Adipose tissue (tissue), 3 donors: Measurements from ENCODE around the gene EXOC1. TPM values are rescaled to one million over a fixed set of nuclear protein-coding genes. Genes with fewer than 3 reads are reported as not detected.
"Not testable (repeated sequence)": the region's sequence is repeated elsewhere in the genome, so short reads cannot be mapped to it uniquely, and the experiment has no call there.

Experiments used
- H3K27ac ChIP-seq: one replicate; pipeline ENCODE4 v1.5.1; 2013; ENCODE audit warnings: low read depth, low read length
- WGBS, 3 donors: extraction: QIAGEN DNeasy Blood & Tissue Kit; methylation state at CpG; one replicate each; pipeline ENCODE4 v1.1.7; 2013; 5-methylcytosine and 5-hydroxymethylcytosine counted together
- polyA plus RNA-seq, 3 donors: library from polyadenylated mRNA; stranded (reverse); fragments of 200-250 nt; gene quantifications; one replicate each; pipeline ENCODE4 v1.2.3, GENCODE V29; 2013
- donor health status: healthy with polysubstance abuse.
- donor health status: Bipolar disorder and iron deficiency.
- donor health status: healthy.

Gene EXOC1
- polyA plus RNA-seq, 3 donors = 7.4 to 21.4 (median 14.4) TPM

DNA sequence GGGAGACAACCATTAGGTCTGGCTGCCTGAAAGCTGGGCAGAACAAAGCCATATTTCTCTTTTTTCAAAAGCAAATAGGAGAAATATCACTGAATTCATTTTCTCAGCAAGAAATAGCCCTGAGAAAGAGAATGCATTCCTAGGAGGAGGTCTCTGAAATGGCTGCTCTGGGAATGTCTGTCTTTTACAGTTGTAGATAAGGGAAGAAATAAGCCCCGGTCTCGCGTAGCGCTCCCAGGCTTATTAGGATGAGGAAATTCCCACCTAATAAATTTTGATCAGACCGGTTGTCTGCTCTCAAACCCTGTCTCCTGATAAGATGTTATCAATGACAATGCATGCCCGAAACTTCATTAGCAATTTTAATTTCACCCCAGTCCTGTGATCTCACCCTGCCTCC lies 82.5 kb downstream of the EXOC1 start:
- not testable (repeated sequence) for H3K27ac ChIP-seq
- 94 to 97% (median 97%) methylated on average over 5 to 6 of the region's 6 CpGs for WGBS, 3 donors

DNA sequence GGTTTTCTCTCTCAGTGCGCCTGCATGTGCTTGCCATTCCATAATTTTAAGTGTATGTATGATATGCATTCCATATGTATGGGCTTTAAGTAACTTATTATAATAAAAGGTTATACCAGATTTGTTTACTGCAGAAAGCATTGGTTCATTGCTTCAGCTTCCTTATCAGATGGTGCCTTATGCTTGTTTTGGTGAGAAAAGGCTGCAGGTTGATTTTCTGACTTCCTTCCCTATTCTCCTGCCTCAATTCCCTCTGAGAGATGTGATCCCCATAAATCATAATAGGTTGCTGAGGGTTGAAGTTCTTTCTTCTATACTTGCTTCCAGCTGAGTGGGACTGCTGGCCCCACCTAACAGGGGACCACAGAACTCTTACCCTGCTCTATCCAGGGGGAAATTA lies 85.0 kb downstream of the EXOC1 start:
- 93 to 100% (median 95%) methylated on average over 1 of the region's 1 CpG for WGBS, 3 donors
- no peak overlapping the region for H3K27ac ChIP-seq

DNA sequence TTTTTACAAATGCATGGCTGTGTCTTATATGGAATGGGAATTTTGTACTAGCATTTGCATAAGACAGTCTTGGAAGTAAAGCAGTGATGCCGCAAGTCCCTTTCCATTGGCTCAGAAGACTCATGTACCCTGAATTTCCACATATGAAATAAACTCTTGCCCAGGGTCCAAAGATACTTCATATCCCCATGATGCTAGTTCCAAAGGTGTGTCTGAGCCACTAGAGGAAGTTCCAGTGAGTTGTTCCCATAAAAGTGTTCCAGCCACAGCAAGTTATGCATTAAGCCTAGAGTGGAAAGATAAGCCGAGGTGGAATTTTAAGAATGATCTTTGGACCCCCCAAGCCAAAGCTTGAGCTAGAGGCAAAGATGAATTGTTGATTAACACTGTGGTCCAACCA lies 86.0 kb downstream of the EXOC1 start:
- H3K27ac ChIP-seq = no peak overlapping the region
- WGBS, 3 donors = 71 to 96% (median 92%) methylated on average over 2 of the region's 2 CpGs

DNA sequence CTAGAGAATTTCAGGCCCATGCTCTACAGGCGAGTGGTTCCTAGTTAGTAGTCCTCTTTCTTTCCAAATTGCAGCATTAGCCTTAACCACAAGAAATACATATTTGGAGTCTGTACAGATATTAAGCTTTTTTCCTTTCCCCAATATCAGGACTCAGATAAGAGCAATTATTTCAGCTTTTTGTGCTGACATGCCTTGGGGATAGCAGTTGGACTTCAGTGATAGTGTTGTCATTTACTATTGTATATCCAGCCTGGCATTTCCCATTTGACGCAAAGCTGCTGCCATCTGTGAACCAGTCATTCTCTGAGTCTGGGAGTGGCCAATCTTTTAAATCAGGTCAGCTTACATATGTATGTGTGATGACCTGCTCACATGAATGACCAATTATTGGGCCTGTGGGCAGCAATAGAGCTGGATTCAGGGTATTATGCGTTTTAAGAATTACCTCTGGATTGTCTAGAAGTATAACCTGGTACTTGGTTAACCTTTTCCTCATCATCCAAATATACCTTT lies 88.5 kb downstream of the EXOC1 start:
- WGBS, 3 donors = 84 to 97% (median 92%) methylated on average over 3 of the region's 3 CpGs
- no peak overlapping the region for H3K27ac ChIP-seq

DNA sequence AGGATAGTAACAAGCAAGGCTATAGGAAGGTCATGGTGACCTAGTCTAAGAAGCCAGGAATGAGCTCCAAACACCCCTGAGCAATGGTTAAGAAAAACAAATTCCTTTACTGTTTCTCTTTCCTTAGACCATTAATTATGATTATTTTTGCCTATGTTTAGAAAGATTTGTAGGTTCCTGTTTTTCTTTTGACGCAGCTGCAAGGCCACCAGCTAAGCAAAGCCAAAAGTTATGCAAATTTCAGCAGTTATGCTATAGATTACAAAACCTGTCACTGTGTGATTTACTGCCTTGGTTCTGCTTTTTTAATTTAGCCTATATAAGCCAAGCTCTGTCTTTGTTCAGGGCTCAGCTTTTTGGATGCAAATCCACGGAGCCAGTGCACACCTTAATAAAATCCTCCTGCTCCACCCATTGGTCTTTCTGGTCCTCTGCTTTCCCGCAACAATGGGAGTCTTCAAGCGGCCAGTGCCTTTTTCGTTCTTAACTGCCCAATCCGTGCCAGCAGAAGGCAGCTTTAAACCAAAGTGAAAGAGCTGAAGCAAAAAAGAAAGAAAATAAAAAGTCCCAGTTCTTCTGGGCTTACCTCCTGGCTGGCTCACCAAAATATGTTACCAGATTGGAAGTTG lies 93.9 kb downstream of the EXOC1 start:
- 22 to 47% (median 28%) methylated on average over 6 of the region's 6 CpGs for WGBS, 3 donors
- no peak overlapping the region for H3K27ac ChIP-seq

DNA sequence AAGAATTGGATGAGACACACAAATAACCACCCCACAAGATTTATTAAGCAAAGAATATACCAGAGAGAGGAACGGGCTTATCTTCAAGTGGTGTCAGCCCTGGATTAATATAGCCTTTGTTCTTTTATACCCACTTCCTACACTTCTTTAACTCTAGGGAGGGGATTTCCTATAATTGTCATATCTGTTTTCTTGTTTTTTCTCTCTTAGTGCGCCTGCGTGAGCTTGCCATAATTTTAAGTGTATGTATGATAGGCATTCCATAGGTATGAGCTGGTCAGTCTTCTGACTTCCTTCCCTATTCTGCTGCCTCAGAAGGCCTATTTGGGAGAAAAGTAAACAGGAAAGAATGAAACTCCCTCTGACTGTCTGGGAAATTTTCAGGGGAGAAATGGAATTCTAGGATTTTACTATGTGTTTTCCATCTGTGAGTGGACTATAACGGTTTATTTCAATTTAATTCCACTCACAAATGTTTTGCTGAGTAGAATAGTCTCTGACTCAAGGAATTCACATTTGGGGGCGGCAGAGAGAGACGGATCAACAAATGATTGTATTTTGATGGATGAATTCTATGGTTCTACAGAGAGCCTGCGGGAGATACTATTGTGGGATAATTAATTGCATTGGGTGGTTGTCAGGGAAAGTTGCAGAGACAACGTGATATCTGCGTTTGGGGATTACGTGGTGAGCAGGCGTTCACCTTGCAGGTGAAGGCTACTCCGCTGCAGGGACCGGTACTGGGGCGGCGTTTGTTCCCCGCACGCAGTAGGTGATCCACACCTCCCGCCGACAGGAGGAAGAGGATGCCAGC lies 94.7 kb downstream of the EXOC1 start:
- peak overlapping the region; percentile 83 for H3K27ac ChIP-seq
- WGBS, 3 donors = 2 to 5% (median 2%) methylated on average over 19 of the region's 19 CpGs

DNA sequence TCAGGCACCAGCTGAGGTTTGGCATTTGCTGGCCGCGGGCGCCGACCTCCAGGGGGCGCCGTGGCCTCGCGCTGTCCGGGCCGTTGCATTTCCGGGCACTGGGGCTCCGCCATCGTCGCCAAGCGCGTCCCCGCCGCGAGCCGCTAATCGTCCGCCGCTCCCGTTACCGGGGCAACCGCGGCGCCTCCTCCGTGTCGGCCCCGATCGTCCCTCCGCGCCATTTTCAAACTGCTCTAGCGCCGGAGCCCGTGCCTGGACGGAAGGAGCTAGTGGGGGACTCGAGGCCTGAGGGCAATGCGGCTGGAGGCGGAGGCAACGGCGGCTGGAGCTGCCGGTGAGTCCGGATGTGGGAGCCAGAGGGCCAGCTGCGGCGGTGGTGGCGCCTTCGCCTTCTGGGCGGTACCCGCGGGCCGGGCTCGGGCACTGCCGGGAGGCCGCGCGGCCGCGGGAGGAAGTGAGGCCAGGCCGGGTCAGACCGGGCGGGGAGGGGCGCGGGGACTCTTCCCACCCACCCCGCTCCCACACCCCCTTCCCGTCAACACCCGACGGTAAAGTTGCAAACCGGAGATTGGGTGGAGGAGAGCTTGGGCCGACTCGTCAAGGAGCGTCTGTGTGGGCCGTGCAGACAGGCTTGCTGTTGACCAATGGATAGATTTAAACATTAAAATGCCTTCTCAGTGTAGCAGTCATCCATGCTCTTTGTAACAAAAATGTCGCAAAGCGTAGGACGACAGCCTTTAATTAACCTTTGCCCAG lies 95.5 kb downstream of the EXOC1 start, which contains the start of gene CEP135:
Gene CEP135 (plus strand): TSS at position 220 of the 756 bp plus-strand sequence. CDS start 3,186 bp downstream, outside the sequence.
- 0 to 1% (median 0%) methylated on average over 68 to 77 of the region's 77 CpGs for WGBS, 3 donors

DNA sequence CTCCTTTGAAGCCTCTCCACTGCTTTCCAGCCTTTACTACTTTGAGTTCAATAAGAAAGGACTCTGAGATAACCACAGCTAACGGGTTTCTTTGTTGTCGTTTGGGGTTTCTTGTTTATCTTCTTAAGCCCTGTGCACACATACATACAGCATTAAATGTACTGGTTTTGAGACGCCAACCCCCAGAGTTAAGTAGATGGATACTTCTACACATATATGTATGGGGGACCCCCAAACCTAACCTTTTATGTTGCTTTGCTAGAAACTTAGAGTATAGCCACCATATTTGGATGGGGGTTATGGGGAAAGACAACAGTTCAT lies 96.0 kb downstream of the EXOC1 start:
- H3K27ac ChIP-seq = peak overlapping the region; percentile 15
- WGBS, 3 donors = 4 to 5% (median 4%) methylated on average over 3 of the region's 3 CpGs

More for the DNA sequence above, 95.5 kb downstream of the EXOC1 start, which contains the start of gene CEP135:
- peak within 1 kb of the TSS; percentile 83 for H3K27ac ChIP-seq

DNA sequence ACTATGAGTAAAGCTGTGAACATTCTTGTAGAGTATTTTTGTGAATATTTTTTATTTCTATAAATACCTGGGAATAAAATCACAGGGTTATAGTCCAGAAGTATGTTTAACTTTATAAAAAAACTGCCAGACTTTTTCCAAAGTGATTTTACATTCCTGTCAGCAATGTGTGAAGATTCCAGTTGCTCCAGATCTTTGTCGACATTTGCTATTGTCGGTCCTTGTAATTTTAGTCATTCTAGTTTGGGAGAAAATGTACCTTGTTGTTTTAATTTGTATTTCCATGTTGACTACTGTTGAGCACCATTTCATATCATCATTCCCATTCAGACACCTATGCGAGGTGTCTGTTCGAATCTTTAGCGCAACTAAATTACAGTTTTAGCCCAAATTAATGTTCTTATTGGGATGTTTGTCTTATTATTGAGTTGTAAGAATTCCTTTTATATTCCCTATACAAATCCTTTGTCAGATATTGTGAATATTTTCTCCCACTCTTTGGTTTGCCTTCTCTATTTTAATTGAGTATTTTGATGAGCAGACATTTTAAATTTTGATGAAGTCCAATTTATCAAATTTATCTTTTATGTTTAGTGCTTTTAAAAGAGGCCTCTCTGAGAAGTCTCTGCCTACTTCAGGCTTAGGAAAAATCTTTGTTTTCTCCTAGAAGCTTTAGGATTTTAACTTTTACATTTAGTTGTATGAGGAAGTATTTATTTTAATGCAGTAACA lies 97.9 kb downstream of the EXOC1 start:
- no peak overlapping the region for H3K27ac ChIP-seq
- 97 to 99% (median 98%) methylated on average over 5 of the region's 5 CpGs for WGBS, 3 donors

Other genes with a start within 250 kb of the EXOC1 start
- under 1 TPM in 1 of 3 donors, not detected in 2; 0.36 TPM for gene NMU, start 217.3 kb upstream of the EXOC1 start, polyA plus RNA-seq
- gene EXOC1L, start 33.9 kb upstream of the EXOC1 start, polyA plus RNA-seq = 1 to 10 TPM in 1 of 3 donors, under 1 TPM in 2; 0.07 to 1.9 (median 0.33) TPM
- gene CEP135, start 95.3 kb downstream of the EXOC1 start, polyA plus RNA-seq = 1 to 10 TPM; 1.1 to 2.1 (median 1.9) TPM